HG02852 (cell line): ENCODE measurements around the gene SNPH.

Source experiments
- ATAC-seq: cut with Tn5 transposase; IDR thresholded peaks from one replicate; pipeline ENCODE4 v1.9.1; 2021; ENCODE audit warnings: mild to moderate bottlenecking, moderate library complexity; ENCODE audit not compliant: unreplicated experiment

The SNPH gene

GRCh38 chr20:1305712-1306111 is 39.6 kb downstream of the SNPH start:
- ATAC-seq = no peak

GRCh38 chr20:1306316-1307135 is 40.4 kb downstream of the SNPH start:
- no peak for ATAC-seq

- ATAC-seq = no peak
Measured at GRCh38 chr20:1307171-1307570, 41.1 kb downstream of the SNPH start.

GRCh38 chr20:1307571-1307971 is 41.5 kb downstream of the SNPH start:
- ATAC-seq = no peak

GRCh38 chr20:1308067-1308701 is 42.1 kb downstream of the SNPH start:
- no peak for ATAC-seq

- no peak for ATAC-seq
Measured at GRCh38 chr20:1308702-1309095, 42.6 kb downstream of the SNPH start.

GRCh38 chr20:1309439-1309847 is 43.3 kb downstream of the SNPH start:
- no peak for ATAC-seq

- ATAC-seq = no peak
Measured at GRCh38 chr20:1310071-1310470, 44.0 kb downstream of the SNPH start.

GRCh38 chr20:1310506-1311190 is 44.6 kb downstream of the SNPH start:
- no peak for ATAC-seq

- ATAC-seq = no peak
Measured at GRCh38 chr20:1312308-1312707, 46.2 kb downstream of the SNPH start.

GRCh38 chr20:1312904-1313235 is 46.8 kb downstream of the SNPH start:
- ATAC-seq = no peak

GRCh38 chr20:1313236-1313964 is 47.3 kb downstream of the SNPH start:
- no peak for ATAC-seq

GRCh38 chr20:1315804-1316203 is 49.7 kb downstream of the SNPH start:
- no peak for ATAC-seq

GRCh38 chr20:1317545-1318255 is 51.6 kb downstream of the SNPH start:
- no peak for ATAC-seq

- ATAC-seq = no peak
Measured at GRCh38 chr20:1319051-1319450, 53.0 kb downstream of the SNPH start.

- ATAC-seq = no peak
Measured at GRCh38 chr20:1319462-1319861, 53.4 kb downstream of the SNPH start.

- ATAC-seq = no peak
Measured at GRCh38 chr20:1320016-1320415, 53.9 kb downstream of the SNPH start.

- ATAC-seq = no peak
Measured at GRCh38 chr20:1320902-1321653, 55.0 kb downstream of the SNPH start.

GRCh38 chr20:1321654-1321939 is 55.5 kb downstream of the SNPH start:
- ATAC-seq = no peak

GRCh38 chr20:1322511-1323245 is 56.6 kb downstream of the SNPH start:
- no peak for ATAC-seq
